Central memory CD8-positive, alpha-beta T cell (primary cell): ENCODE measurements around the gene ZNF860.

Experiments
- ATAC-seq: fragments of 150-1000 bp; cut with Tn5 transposase; replicated peaks from 2 replicates; pipeline ENCODE4 v1.10.0; 2022; ENCODE audit warnings: mild to moderate bottlenecking, moderate FRiP score, moderate number of reproducible peaks; ENCODE audit not compliant: poor library complexity, severe bottlenecking; ENCODE audit errors: extremely low read depth
- DNase-seq, 2 donors: peaks; one replicate each; pipeline ENCODE4 v3.0.0; 2021; ENCODE audit warnings: low spot score in 2 of 2
- H3K27ac Mint-ChIP-seq: one replicate; pipeline ENCODE4 v1.8.0; 2022; ENCODE audit warnings: low read depth, mild to moderate bottlenecking, moderate library complexity, mixed read lengths
- H3K27me3 Mint-ChIP-seq: one replicate; pipeline ENCODE4 v1.8.0; 2022; ENCODE audit warnings: mixed read lengths
- H3K36me3 Mint-ChIP-seq: one replicate; pipeline ENCODE4 v1.8.0; 2022; ENCODE audit warnings: mild to moderate bottlenecking, moderate library complexity, mixed read lengths; ENCODE audit not compliant: insufficient read depth
- H3K4me1 Mint-ChIP-seq: one replicate; pipeline ENCODE4 v1.8.0; 2022; ENCODE audit warnings: mixed read lengths
- H3K4me3 Mint-ChIP-seq: one replicate; pipeline ENCODE4 v1.8.0; 2022; ENCODE audit warnings: mild to moderate bottlenecking, moderate library complexity, mixed read lengths
- H3K9me3 Mint-ChIP-seq: one replicate; pipeline ENCODE4 v1.8.0; 2022; ENCODE audit warnings: mixed read lengths

The ZNF860 gene

DNA sequence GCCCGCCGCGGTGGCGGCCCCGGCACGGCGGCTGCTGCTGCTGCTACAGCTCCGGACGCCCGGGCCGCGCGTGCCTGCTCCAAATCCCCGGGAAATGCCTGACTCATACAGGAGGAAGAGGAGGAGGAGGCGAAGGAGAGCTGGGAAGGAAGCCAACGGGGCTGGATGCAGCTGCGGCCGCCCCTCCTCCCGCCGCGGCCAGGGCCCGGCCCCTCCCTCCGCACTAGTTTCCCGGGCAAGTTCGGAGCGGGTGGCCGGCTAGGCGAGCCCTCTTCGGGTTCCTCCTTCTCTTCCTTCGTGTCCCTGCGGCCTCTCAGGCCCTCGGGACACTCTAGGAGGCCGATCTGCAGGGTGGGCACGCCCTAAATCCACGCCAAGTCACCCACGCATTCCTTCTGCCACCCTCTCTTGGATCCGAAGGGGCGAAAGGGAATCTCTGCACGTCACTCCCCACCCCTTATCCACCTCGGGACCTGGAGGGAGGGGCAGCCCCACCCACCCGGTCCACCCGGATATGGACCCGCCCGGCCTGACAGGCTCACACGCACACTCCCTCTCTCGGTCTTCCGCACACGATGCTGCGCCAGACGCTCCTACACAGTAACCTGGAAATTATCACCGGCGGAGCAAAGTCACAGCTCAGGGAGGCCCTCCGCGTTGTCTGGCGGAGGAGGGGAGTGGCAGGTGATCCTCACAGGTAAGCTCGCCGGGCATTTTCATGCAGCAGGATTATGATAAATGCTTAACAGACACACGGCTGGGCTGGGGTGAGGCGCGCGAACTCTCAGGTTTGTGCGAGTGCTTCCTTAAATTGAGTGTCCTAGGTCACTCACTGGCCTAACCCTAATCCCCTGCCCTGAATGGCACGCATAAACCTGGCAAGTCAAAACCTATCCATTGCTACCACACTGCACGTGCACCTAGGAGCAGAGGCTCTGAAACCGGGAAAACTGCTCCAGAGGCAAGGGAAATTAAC lies at the start of gene ZNF860, which contains the start of gene OSBPL10:
ZNF860 (plus strand) TSS at position 545 of the 976 bp plus-strand sequence. CDS start 7,330 bp downstream, outside the sequence.
OSBPL10 (minus strand) TSS at position 57 of the 976 bp plus-strand sequence. CDS start 83 bp downstream, outside the sequence.
- H3K27ac Mint-ChIP-seq: peak within 1 kb of the TSS; percentile 6
- H3K4me3 Mint-ChIP-seq: peak within 1 kb of the TSS; percentile 79
- peaks cover 4% of the 10 kb centered on the region for H3K36me3 Mint-ChIP-seq
- DNase-seq (no peak), ATAC-seq (no peak)
- H3K27me3 Mint-ChIP-seq: peaks cover 78% of the 10 kb centered on the region
- H3K9me3 Mint-ChIP-seq: no peaks in the 10 kb centered on the region
- H3K4me1 Mint-ChIP-seq: peaks cover 19% of the 10 kb centered on the region

DNA sequence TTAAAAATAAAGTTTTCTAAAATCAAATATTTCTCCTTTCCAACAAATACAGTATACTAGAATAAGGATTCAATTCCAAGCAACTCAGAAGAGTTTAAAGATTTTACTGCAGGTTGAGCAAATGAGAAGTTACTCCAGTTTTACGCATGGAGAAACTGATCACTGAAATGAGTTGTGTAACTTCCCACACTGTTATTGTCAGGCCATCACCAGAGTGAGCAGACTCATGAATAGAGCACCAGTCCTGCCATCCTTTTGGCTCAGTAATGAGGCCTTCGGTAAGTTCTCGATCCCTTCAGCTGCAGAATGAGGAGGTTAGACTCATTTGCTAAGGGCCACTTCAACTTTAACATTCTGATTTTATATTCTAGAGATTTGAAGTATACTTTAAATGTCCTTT lies 48.6 kb upstream of the ZNF860 start:
- peaks cover 12% of the 10 kb centered on the region for H3K27me3 Mint-ChIP-seq

DNA sequence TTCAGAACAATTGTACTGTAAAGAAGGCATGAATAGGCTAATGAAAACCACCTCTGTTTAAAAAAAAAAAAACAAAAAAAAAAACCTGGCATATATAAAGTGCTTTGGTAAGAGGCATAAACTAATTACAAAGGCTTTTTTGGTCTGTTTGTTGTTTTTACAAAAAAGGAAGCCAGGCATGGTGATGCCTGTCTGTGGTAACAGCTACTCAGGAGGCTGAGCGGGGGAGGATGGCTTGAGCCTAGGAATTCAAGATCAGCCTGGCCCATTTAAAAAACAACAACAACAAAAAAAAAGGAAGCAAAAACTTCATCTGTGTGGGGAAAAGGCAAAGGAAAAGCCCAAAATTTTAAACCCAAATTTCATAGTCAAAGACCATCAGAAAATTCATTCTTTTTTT lies 47.5 kb upstream of the ZNF860 start:
- DNase-seq (no peak), ATAC-seq (no peak)
- Mint-ChIP-seq H3K4me1 (no peaks in the 10 kb centered on the region), H3K36me3 (no peaks in the 10 kb centered on the region), H3K9me3 (no peaks in the 10 kb centered on the region), H3K27ac (no peak overlapping the region), H3K4me3 (no peak overlapping the region), H3K27me3 (peaks cover 10% of the 10 kb centered on the region)

More for the DNA sequence above, 48.6 kb upstream of the ZNF860 start:
- H3K4me1 Mint-ChIP-seq: no peaks in the 10 kb centered on the region
- DNase-seq: no peak
- H3K27ac Mint-ChIP-seq: no peak overlapping the region
- H3K4me3 Mint-ChIP-seq: no peak overlapping the region
- no peaks in the 10 kb centered on the region for H3K9me3 Mint-ChIP-seq
- no peak for ATAC-seq
- H3K36me3 Mint-ChIP-seq: no peaks in the 10 kb centered on the region

DNA sequence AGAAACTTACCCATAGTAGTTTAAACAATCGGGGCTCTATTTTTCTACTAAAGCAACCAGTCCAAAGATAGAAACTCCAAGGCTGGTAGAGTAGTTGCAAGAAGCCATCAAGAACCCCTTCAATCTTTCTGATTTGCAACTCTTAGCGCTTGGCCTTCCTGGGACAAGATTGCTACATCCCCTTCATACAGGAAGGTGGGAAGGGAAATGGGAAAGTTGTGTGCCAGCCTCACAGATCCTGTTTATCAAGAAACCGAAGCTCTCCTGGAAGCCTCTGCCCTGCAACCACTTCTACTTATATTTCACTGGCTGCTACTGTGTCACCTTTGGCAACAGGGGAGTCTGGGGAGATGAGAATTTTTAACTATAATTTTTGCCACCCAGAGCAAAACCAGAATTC lies 46.7 kb upstream of the ZNF860 start:
- no peak overlapping the region for H3K4me3 Mint-ChIP-seq
- H3K36me3 Mint-ChIP-seq: no peaks in the 10 kb centered on the region
- H3K27ac Mint-ChIP-seq: no peak overlapping the region
- DNase-seq (no peak), ATAC-seq (no peak)
- no peaks in the 10 kb centered on the region for H3K9me3 Mint-ChIP-seq
- no peaks in the 10 kb centered on the region for H3K4me1 Mint-ChIP-seq
- H3K27me3 Mint-ChIP-seq: peaks cover 10% of the 10 kb centered on the region

DNA sequence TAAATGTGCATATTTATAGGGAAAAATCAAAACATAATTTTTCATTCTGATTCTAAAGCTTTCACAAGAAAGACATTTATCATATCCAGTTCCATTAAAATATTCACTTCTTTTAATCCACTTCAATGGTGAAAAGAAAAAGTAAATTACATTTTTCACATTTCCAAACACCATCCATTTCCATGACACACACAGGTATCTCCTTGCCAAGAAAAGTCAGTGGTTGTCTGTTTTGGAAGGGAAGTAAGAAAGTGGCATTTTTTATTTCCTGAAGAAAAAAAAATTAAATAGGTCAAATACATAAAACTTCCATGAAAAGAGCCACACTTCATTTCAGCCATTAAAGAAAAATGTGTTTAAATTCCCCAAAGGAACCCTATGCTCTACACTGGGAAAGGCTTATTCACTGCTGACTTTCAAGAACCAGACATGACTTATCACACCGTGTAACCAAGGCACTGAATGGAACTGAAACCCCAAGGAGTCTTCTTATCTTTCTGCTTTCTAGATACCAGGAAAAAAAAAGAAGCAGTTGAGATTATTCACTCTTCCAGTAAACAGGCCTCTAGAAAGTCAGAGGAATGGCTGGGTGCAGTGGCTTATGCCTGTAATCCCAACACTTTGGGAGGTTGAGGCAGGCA lies 45.0 kb upstream of the ZNF860 start:
- Mint-ChIP-seq H3K4me1 (no peaks in the 10 kb centered on the region), H3K27ac (no peak overlapping the region), H3K36me3 (no peaks in the 10 kb centered on the region), H3K4me3 (no peak overlapping the region), H3K9me3 (no peaks in the 10 kb centered on the region), H3K27me3 (peaks cover 10% of the 10 kb centered on the region)
- DNase-seq: no peak
- ATAC-seq: no peak

DNA sequence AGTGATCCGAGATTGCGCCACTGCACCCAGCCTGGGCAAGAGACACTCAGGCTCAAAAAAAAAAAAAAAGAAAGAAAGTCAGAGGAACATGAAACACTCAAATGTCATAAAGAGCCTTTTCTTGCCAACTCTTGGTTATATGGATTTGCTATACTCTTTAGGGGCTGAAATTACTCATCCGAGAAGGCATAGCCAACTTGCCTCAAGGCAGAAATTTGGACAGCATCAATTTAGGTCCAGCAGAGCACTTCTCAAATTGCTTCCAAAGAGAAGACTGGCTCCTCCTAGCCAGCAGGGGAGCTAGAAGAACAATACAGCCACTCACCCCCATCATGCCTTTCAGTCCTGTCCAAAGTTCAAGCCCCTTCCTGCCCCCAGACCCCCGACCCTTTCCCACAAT lies 44.3 kb upstream of the ZNF860 start:
- peaks cover 10% of the 10 kb centered on the region for H3K27me3 Mint-ChIP-seq
- H3K4me3 Mint-ChIP-seq: no peak overlapping the region
- DNase-seq (no peak), ATAC-seq (no peak)
- no peaks in the 10 kb centered on the region for H3K36me3 Mint-ChIP-seq
- no peak overlapping the region for H3K27ac Mint-ChIP-seq
- H3K9me3 Mint-ChIP-seq: no peaks in the 10 kb centered on the region
- no peaks in the 10 kb centered on the region for H3K4me1 Mint-ChIP-seq

DNA sequence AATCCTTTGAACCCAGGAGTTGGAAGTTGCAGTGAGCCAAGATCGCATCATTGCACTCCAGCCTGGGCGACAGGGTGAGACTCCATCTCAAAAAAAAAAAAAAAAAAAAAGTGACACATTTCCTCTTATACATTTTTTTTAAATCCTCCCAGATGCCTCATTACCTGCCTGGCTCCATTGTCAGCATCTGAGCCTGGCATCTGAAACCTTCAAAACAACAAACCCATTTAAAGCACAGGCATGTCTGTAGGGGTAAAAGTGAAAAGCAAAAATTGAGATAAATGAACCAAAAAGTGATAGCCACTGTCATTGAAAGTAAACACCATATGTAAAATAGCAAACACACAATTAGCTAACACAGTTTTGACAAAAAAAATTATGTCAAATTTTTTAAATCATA lies 39.1 kb upstream of the ZNF860 start:
- no peaks in the 10 kb centered on the region for H3K36me3 Mint-ChIP-seq
- no peaks in the 10 kb centered on the region for H3K4me1 Mint-ChIP-seq
- no peak for DNase-seq
- no peak overlapping the region for H3K27ac Mint-ChIP-seq
- H3K9me3 Mint-ChIP-seq: no peaks in the 10 kb centered on the region
- no peak for ATAC-seq
- no peak overlapping the region for H3K4me3 Mint-ChIP-seq
- H3K27me3 Mint-ChIP-seq: peaks cover 12% of the 10 kb centered on the region

DNA sequence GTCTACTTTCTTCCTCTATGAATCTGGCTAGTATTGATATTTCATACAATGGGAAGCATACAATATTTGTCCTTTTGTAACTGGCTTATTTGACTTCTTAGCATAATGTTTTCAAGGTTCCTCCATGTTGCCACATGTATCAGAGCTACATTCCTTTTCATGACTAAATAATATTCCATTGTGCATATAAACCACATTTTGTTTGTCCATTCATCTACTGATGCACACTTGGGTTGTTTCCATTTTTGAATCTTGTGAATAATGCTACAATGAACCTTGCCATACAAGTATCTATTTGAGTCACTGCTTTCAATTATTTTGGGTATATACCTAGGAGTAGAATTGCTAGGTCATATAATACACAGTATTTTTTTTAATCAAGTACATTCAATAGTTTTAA lies 38.5 kb upstream of the ZNF860 start:
- ATAC-seq: no peak
- no peak overlapping the region for H3K27ac Mint-ChIP-seq
- no peak for DNase-seq

DNA sequence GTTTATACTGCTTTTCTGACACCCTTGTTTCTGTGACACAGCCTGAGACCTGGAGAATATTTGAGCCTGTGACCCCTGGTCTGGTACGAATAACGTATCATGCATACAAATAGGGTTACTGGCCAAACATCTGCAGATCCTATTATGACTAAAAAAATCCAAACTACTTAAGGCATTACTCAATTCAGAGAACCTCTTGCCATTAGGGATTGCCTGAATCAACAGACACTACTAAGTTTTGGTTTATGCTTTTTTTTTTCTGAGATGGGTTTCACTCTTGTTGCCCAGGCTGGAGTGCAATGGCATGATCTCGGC lies 35.9 kb upstream of the ZNF860 start:
- no peaks in the 10 kb centered on the region for H3K4me1 Mint-ChIP-seq
- no peak for ATAC-seq
- H3K36me3 Mint-ChIP-seq: no peaks in the 10 kb centered on the region
- no peaks in the 10 kb centered on the region for H3K9me3 Mint-ChIP-seq
- H3K27ac Mint-ChIP-seq: no peak overlapping the region
- H3K27me3 Mint-ChIP-seq: peaks cover 22% of the 10 kb centered on the region
- DNase-seq: no peak
- H3K4me3 Mint-ChIP-seq: no peak overlapping the region

More for the DNA sequence above, 38.5 kb upstream of the ZNF860 start:
- Mint-ChIP-seq H3K9me3 (no peaks in the 10 kb centered on the region), H3K4me3 (no peak overlapping the region), H3K4me1 (no peaks in the 10 kb centered on the region), H3K27me3 (peaks cover 15% of the 10 kb centered on the region), H3K36me3 (no peaks in the 10 kb centered on the region)

DNA sequence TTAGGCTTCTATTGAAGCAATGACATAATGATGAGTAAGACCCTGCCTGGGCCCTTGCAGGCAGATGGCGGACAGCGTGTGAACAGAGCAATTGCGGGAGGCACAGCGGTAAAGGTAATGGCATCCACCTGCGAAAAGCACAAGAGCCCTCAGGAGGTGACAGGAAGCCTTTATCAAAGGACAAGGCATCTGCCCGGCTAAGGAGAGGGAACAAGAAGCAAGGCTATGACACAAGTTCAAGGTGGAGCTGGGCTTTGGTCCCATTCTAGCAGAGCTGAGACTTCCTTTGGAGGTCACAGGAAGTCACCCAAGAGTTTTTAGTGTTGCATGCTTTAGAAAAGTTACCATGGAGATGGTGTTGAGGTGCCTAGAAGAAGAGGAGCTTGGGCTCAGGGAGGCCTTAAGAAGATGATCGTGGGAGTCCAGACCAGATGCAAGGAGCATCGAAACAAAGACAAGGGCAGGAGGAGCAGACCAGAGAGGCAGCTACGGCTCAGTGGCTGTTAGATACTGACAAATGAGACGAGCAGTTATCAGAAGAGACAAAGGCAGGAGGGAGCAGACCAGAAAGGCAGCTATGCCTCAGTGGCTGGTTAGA lies 35.0 kb upstream of the ZNF860 start:
- Mint-ChIP-seq H3K27me3 (peaks cover 22% of the 10 kb centered on the region), H3K4me3 (no peak overlapping the region), H3K27ac (no peak overlapping the region), H3K36me3 (no peaks in the 10 kb centered on the region), H3K9me3 (no peaks in the 10 kb centered on the region), H3K4me1 (no peaks in the 10 kb centered on the region)
- no peak for ATAC-seq
- DNase-seq: no peak

DNA sequence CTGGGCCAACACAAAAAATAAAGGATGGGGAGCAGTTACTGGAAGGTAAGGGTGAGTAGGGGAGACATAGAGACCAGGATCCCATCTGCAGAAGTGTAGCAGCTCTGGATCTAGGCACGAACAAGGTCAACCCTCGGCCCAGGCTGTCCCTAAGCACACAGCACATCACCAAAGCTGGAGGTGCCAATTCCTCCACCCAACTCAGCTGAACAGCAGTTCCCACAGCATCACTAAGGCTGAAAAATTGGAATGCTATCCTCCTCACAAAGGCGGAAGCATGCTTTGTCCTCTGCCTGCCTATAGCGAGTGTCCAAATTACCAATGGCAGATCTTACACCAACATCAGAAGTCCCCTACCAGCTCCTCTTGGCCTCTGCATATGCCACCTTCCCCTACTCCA lies 34.4 kb upstream of the ZNF860 start:
- DNase-seq (no peak), ATAC-seq (no peak)
- Mint-ChIP-seq H3K27ac (no peak overlapping the region), H3K9me3 (no peaks in the 10 kb centered on the region), H3K36me3 (no peaks in the 10 kb centered on the region), H3K4me3 (no peak overlapping the region), H3K4me1 (no peaks in the 10 kb centered on the region), H3K27me3 (peaks cover 22% of the 10 kb centered on the region)

DNA sequence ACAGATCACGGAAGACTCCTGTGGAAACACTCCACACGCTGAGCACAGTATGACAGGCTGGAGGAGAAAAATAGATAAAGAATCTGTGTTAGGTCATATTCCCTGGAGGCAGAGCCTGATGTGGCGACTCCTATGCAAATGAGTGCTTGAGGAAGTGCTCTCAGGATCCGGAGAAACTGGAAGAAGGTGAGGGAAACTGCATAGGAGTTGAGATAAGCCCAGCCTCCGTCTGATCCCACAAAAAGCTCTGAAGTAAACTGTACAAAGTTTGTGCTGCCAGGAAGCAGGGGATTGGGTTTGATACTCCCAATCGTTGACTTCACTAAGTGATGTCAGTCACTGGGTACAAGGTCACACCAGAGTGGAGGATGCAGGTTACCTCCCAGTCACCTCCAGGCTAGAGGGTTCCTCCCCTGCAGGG lies 33.9 kb upstream of the ZNF860 start:
- no peaks in the 10 kb centered on the region for H3K4me1 Mint-ChIP-seq
- H3K9me3 Mint-ChIP-seq: no peaks in the 10 kb centered on the region
- ATAC-seq (no peak), DNase-seq (no peak)
- H3K27ac Mint-ChIP-seq: no peak overlapping the region
- peaks cover 22% of the 10 kb centered on the region for H3K27me3 Mint-ChIP-seq
- H3K4me3 Mint-ChIP-seq: no peak overlapping the region
- H3K36me3 Mint-ChIP-seq: no peaks in the 10 kb centered on the region
